K562 (cell line): Measurements from ENCODE around the gene SPAG16.

Experiments
- ARNT ChIP-seq, 2 experiments: fragments of 450-650 bp; IDR thresholded peaks; 2 replicates each; pipeline ENCODE4 v1.6.1; 2016; ENCODE audit warnings: mild to moderate bottlenecking in 1 of 2
- GATA2 ChIP-seq: sonication (generic); formaldehyde crosslinking; IDR thresholded peaks from 2 replicates; pipeline ENCODE4 v1.4.0; 2020; ENCODE audit warnings: mild to moderate bottlenecking, missing genetic modification reagents
- HLTF ChIP-seq: fragments of 450-650 bp; IDR thresholded peaks from 2 replicates; pipeline ENCODE4 v1.6.1; 2016
- KAT8 ChIP-seq: fragments of 450-650 bp; IDR thresholded peaks from 2 replicates; pipeline ENCODE4 v1.6.1; 2016; ENCODE audit warnings: low read depth, mild to moderate bottlenecking
- KDM1A ChIP-seq, 2 experiments: fragments of 450-650 bp; IDR thresholded peaks; 2 replicates each; pipeline ENCODE4 v1.6.1; 2016; ENCODE audit warnings: mild to moderate bottlenecking in 2 of 2
- POLR2A ChIP-seq: fragments of 450-650 bp; conservative IDR thresholded peaks from 2 replicates; pipeline ENCODE4 v1.6.1; 2016
- SIN3B ChIP-seq: fragments of 450-650 bp; IDR thresholded peaks from 2 replicates; pipeline ENCODE4 v1.6.1; 2017; ENCODE audit warnings: low read depth, mild to moderate bottlenecking, moderate library complexity
- ZNF224 ChIP-seq: sonication (generic); formaldehyde crosslinking; IDR thresholded peaks from 2 replicates; pipeline ENCODE4 v1.8.0; 2022; ENCODE audit warnings: mild to moderate bottlenecking, missing genetic modification reagents
- ZNF324 ChIP-seq: fragments of 250-450 bp; sonication (Bioruptor Pico); IDR thresholded peaks from 2 replicates; pipeline ENCODE4 v1.4.0; 2020; ENCODE audit warnings: mild to moderate bottlenecking
- TF ChIP-seq, protein P1 (sequence below), 3 experiments: IDR thresholded peaks in 2 of 3; conservative IDR thresholded peaks in 1 of 3; 2 replicates each; pipeline ENCODE4 v1.5.1; 2011 to 2012; ENCODE audit warnings: low read length in 3 of 3, mild to moderate bottlenecking in 3 of 3, control low read depth in 2 of 3, improper control_type of control experiment in 1 of 3, inconsistent platforms in 1 of 3, low read depth in 1 of 3, mixed read lengths in 1 of 3, moderate library complexity in 1 of 3; ENCODE audit not compliant: insufficient read depth in 2 of 3

DNA sequence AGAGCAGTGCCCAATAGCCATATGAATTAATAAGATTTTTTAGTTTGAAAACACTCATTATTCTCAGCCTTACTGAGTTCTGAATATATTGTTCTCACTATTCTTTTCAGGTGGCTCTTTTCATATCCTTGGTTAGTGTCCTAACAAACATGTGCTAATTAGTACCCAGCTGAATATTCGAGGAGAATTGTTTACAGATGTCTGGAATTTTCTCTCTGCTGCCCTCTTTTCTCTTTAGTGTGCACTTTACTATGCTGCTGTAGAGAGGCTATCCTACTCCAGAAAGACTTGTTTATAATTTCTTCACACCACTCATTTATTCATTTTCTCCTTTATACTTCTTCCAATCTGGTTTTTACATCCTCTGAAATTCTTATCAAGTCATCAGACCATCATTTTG lies 405.3 kb downstream of the SPAG16 start:
- TF ChIP-seq POLR2A (no peak), HLTF (no peak), KAT8 (no peak), SIN3B (no peak), KDM1A (IDR thresholded peaks at IDR 0.05) (no peak), GATA2 (CRISPR knock-in tag) (no peak), ZNF324 (CRISPR knock-in tag) (no peak), ZNF224 (CRISPR knock-in tag) (no peak), ARNT (IDR thresholded peaks at IDR 0.05) (no peak)
- TF ChIP-seq, protein P1, sequence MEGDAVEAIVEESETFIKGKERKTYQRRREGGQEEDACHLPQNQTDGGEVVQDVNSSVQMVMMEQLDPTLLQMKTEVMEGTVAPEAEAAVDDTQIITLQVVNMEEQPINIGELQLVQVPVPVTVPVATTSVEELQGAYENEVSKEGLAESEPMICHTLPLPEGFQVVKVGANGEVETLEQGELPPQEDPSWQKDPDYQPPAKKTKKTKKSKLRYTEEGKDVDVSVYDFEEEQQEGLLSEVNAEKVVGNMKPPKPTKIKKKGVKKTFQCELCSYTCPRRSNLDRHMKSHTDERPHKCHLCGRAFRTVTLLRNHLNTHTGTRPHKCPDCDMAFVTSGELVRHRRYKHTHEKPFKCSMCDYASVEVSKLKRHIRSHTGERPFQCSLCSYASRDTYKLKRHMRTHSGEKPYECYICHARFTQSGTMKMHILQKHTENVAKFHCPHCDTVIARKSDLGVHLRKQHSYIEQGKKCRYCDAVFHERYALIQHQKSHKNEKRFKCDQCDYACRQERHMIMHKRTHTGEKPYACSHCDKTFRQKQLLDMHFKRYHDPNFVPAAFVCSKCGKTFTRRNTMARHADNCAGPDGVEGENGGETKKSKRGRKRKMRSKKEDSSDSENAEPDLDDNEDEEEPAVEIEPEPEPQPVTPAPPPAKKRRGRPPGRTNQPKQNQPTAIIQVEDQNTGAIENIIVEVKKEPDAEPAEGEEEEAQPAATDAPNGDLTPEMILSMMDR (IDR thresholded peaks at IDR 0.05 in 2 of 3, conservative IDR thresholded peaks at IDR 0.05 in 1 of 3; ENCODE audit: insufficient read depth in 2 of 3, low read depth in 1 of 3, low read length in 3 of 3) = no peak
